ENCODE measurements around the gene PDE6B. TPM values are rescaled to one million over a fixed set of nuclear protein-coding genes. Genes with fewer than 3 reads are reported as not detected.
"Not testable (repeated sequence)": the region's sequence is repeated elsewhere in the genome, so short reads cannot be mapped to it uniquely, and the experiment has no call there.

The PDE6B gene
- total RNA-seq, 1 donor from 2014 or later = 0.83 TPM

DNA sequence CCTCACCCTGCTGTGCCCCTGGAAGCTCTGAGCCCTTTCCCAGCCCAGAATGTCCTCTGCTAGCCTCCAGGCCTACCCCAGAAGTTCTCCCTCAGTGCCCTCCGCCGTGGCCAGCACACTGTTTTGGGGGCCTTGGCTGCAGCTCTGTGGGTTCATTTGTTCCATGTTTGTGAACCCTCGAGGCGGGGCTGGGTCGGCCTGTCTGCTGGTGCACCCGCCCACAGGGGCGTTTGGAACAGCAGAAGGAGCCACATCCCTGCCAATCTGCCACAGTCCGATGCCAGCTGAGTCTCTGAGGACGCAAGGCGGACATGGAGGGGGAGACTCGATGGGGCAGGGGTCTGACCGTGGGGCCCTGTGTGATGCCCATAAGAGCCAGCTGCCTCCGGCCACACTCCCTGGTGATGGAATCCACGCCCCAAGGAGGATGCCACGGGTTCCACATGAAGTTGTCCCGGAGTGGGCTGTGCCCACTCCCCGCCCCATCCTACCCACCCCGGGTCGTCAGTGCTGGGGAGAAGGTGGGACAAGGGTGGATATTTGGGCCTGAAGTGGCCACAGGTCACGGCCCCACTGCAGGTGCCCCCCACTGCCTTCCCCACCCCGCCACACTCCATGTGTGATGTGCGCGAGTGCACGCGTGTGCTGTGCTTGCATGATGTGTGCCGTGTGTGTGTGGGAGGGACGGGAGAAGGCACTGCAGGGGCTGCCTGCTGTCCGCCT is 41.6 kb downstream of the PDE6B start:
- no peak for DNase-seq (ENCODE audit: low spot score)
- no peak for ATAC-seq

DNA sequence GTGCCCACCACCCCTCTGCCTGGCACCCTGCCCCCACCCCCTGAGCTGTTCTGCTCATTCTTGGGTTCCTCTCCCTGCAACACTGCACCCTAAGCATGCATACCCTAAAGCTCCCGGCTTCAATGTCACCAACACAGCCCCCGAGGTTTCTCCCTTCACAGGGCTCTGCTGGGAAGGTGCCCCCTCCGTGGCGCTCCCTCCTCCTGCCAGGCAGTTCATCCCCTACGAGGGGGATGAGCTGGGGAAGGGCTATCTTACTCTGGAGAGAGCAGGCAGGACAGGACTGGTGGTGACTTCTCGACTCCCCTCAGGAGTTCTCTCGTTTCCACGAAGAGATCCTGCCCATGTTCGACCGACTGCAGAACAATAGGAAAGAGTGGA is 42.2 kb downstream of the PDE6B start:
- no peak for DNase-seq (ENCODE audit: low spot score)
- ATAC-seq = no peak

DNA sequence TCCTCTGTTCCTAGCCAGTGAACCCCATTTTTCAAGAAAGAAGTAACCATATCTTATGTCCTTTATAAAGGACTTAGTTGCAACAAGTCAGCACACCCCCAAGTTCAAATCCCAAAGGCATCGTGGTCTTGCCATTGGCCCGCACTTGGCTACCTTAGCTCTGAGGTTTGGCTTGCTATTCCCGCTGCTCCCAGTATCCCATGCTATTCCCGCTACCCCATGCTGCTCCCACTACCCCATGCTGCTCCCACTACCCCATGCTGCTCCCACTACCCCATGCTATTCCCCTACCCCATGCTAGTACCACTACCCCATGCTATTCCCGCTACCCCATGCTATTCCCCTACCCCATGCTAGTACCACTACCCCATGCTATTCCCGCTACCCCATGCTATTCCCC is 42.8 kb downstream of the PDE6B start:
- not testable (repeated sequence) for ATAC-seq; DNase-seq (ENCODE audit: low spot score)

DNA sequence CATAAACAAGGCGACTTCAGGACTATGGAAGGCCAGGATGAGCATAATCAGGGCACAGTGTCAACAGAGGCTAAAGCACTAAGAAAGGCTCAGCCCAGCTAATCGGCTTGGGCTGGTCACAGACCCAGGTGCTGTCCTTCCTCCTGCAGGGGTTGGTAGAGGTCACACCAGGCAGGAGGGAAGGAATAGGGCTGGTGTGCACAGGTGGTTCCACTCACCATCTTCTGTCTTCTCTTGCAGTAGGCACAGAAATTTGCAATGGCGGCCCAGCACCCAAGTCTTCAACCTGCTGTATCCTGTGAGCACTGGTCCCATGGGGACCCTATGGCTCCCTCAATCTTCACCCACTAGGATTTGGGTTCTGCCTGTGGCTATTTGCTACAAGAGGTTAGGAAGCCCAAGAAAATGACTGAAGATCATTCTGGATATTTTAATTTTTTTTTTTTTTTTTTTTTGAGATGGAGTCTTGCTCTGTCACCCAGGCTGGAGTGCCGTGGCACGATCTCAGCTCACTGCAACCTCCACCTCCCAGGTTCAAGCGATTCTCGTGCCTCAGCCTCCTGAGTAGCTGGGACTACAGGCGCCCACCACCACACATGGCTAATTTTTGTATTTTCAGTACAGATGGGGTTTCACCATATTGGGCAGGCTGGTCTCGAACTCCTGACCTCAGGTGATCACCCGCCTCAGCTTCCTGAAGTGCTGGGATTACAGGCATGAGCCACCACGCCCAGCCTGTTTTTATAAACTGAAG is 44.6 kb downstream of the PDE6B start:
- DNase-seq (ENCODE audit: low spot score); ATAC-seq: not testable (repeated sequence)

DNA sequence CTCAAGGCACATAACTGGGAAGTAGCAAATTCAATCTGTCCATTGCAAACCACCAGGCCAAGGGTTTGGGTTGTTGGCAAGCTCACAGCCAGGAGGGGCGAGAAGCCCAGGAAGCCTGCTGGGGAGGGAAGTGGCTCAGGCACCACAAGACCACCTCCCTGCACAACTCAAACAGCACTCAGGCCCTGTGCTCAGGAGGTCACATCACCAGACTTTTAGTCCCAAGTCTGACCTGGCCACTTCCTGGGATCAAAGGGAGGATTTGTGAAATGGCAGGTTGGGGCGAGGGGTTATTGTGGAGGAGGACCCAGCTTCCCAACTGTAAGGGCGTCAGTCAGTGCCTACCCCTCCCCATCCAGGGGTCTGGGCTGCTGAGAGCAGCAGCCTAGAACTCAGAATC is 46.4 kb downstream of the PDE6B start:
- DNase-seq (ENCODE audit: low spot score) (no peak), ATAC-seq (no peak)

DNA sequence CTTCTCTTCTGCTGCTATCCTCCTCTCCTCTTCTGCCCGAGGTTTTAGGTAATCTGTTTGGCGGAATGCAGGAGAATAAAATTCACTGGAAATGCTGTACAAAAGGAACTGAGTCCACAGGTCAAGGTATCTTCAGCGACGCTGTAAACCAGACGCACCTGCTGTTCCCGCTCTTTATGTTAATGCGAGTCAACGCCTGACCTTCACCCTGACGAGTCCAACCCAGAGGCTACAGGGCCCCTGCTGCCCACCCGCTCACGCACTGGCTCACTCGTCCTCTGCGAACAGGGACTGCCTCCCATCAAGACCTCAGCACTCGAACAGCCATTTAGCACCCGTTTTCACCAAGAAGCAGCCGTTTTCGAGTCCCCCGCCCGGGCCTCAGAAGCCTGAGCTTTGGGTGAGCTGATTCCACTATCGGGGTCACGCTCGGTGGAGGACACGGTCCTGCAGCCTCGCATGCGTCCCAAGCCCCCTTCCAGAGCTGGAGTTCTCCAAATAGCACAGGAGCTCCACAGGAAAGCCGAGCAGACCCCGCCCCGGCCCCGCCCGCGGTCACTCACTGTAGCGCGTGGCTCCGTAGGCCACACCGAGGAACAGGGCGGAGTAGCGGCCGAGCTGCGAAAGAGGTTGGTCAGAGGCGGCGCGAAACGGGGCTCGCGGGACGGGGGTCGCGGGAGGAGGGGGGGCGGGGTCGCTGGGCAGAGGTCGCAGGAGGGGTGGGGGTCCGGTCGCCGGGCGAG is 48.1 kb downstream of the PDE6B start:
- peak; percentile 44 for ATAC-seq
- DNase-seq (ENCODE audit: low spot score) = peak; percentile 65

DNA sequence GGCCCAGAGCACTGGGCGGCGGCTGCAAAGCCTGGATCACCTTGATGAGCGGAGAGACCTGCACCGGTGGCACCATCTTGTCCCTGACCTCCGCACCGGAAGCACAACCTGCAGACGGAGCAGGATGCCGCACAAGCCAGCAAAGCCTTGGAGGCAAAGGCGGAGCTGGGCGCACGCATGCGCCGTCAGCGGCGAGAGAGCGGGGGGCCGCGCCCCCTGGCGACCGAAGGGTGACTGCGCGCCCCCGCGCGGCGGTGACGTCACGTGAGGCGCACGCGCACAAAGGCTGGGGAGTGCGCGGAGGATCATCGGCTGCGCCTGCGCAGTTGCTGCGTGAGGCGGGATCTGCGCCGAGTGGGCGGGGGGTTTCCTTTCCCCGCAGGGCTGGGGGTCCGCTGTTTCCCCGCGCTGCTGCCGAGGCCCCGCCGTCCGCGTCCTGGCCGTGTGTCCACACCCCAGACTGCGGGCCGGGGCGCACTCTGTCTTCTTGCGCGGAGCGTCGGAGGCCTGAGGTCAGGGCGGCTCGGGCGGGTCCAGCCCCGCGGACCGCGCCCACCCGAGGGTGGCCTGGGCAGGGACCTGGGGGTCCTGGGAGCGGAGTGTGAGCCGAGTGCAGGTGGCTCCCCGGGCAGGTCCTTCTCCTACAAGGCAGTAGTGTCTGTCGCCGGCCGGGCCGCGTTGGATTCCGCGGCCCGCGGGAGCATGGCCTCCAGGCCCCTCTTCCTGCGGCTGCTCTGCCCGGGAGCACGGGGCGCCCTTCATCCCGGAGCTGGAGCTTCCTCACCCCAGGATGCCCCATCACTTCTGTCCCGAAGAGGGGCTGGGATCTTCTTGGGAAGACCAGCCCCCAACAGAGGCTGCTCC is 49.0 kb downstream of the PDE6B start, which contains the start of the genes ATP5ME and MYL5:
TSS of gene ATP5ME (minus strand) at position 105 of the 864 bp plus-strand sequence. CDS start at position 76, 29 bp downstream.
TSS of gene MYL5 (plus strand) at position 371 of the 864 bp plus-strand sequence. CDS start 3,485 bp downstream, outside the sequence.
- peak; percentile 99 for DNase-seq (ENCODE audit: low spot score)
- ATAC-seq = peak; percentile 92

DNA sequence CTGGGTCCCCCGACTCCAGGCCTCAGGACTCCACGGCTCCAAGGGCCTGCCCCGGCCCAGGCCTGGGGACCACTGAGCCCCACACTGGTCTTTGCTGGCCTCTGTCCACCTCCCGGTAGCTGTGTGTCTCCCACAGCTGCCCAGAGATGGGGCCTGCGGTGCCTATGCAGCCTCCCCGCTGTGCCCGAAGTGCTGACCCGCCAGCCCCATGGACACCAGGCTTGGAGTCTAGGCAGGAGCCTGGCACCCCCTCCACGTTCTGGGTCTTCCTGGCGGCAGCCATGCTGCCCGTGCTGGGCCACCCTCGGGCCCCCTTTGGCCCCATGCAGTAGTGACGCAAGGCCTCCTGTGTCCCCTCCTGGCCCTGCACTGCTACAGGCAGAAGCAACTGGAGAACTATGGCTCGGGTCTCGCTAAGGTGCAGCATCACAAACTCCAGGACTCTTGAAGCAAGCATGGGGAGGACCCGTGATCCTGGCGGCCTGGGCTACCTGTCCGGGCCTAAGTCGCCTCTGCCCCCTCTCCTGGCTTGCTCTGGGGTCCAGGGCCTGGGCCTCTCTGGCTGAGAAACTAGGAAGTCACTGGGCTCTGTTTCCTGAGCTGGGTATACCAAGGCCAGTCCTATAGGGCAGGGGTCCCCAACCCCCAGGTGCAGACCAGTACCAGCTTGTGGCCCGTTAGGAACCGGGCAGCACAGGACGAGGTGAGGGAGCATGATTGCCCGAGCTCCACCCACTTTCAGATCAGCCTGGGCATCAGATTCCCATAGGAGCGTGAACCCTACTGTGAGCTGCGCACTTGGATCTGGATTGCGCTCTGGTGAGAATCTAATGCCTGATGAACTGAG is 49.9 kb downstream of the PDE6B start:
- DNase-seq (ENCODE audit: low spot score) (no peak), ATAC-seq (peak; percentile 1)

DNA sequence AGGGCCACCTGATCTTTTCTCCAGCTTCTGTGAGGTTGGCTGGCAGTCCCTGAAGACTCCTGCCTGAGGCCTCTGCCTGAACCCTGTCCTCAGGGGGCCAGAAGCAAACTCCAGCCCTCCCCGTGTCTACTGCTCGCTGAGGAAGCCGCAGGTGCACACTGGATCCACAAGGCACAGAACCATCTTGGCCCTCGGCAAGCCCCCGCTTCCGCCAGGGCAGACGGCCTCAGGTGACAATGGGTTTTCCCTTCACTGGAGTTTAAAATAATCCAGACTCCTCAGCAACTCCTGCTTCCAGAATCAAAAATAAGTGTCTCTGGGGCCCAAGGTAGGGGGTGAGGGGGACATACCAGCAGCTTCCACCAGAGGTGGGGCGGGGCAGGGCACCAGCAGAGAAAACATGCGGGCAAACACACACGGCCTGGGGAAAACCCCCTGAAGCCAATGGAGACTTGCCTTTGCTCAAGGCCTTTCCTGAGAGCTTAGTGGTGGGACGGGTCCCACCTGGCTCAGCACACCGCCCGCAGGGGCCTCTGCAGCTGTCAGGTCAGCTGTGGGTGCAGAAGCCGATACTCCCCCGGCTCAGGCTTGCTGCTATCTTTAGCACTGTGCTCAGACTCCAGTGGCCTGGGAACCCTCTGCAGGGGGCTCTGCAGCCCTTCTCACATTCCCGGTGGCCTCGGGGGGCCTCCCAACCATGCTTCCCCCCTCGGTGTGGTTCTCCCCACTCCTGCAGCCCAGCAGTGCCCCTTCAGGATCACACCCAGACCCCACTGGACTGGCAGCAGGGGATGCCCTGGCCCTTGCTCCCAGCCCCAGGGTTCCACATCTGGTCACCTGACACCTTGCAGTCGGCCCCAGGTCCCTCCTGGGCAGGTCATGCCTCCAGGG is 50.9 kb downstream of the PDE6B start:
- ATAC-seq (no peak), DNase-seq (ENCODE audit: low spot score) (no peak)

DNA sequence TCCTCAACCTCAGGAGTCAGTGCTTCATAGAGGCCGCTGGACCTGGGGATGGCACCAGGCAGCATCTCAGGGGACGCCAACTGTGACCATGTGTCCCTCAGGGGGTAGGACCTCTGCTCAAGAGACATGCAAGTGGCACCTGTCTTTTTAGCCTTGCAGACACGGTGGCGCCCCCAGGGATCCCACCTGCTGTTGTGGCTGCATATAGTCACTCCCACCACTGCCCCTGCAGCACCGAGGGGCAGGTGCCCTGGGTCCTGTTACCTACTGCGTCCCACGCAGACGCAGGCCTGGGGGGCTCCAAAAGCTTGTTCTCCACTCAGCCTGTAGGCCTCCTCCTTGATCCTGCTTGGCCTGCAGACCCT is 51.5 kb downstream of the PDE6B start:
- DNase-seq (ENCODE audit: low spot score) (no peak), ATAC-seq (no peak)

DNA sequence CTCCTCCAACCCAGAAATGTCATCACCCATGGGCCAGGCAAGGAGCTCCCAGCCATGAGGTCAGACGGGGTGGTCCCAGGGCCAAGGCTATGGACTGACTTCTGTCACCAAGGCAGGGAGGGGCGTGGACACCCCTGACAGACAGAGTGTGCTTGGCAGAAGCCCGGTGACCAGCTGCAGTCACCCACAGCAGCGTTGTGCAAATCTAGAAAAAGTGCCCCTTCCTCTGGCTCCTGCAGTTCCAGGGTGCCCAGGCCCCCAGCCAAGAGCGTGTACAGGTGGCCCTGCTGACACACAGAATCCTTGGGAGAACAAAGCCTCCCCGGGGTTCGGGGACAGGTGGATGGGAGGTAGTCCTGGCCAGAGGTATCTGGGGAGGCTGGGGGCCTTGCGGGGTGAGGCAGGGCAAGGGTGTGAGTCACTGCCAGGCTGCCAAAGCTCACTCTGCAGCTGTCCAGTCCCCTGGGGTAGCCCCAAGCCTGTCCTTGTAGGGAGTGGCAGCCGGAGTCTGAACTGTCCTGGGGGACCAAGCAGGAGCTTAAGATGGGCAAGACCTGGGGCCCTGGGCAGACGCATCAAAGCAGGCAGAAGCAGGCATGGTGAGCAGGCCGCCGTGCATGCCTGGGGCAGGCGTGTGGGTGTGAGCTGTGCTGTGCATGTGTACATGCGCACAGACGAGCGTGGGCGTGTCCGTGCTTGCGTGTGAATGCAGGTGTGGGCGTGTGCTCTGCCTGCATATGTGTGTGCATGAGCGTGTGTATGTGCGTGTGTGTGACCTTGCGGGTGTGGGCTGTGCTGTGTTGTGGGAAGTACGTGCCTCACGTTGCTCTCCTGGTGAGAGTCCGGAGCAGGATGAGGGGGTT is 52.3 kb downstream of the PDE6B start:
- no peak for DNase-seq (ENCODE audit: low spot score)
- ATAC-seq = no peak

DNA sequence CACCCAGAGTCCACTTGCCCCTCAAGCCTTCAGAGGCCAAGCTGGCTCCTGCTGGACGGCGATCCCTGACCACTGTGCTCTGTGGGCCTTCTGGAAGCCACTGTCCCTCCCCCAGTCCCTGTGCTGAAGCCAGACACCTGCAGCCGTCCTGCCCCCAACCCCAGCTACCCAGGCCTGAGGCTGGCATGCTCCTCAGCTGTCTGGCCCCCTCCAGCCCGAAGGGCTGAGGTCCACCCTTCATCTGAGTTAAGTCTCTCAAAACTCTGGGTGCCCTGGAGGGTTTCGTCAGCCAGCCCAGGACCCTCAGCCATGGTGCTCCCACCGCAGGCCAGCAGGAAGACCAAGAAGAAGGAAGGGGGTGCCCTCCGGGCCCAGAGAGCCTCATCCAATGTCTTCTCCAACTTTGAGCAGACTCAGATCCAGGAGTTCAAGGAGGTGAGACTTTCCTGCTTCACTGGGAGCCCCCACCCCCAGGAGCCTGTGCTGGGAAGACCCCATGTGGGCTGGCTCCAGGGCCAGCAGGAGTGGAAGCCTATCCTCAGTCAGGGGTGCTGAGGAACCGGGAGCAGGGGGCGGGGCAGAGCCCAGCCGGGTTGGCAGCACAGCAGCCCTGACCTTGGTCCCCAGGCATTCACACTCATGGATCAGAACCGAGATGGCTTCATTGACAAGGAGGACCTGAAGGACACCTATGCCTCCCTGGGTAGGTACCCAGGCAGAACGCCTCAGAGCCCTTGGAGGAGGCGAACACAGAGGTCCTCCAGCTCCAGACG is 53.1 kb downstream of the PDE6B start:
- no peak for DNase-seq (ENCODE audit: low spot score)
- ATAC-seq = no peak

DNA sequence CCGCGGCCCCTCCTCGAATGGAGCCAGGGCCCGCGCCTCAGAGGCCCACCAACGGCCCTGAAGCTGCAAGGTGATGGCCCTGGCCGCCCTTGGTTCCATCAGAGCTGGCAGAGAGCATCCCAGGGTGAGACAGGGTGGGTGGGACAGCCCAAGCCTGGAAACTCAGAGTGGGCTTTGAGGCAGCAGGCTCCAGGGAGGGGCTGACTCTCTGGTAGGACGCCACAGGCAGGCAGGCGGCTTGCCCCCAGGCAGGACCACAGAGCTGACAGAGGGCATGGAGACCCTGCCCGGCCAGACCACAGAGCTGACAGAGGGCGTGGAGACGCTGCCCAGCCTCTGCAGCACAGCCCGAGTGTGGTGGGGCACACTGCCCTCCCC is 53.7 kb downstream of the PDE6B start:
- no peak for ATAC-seq
- DNase-seq (ENCODE audit: low spot score) = no peak

DNA sequence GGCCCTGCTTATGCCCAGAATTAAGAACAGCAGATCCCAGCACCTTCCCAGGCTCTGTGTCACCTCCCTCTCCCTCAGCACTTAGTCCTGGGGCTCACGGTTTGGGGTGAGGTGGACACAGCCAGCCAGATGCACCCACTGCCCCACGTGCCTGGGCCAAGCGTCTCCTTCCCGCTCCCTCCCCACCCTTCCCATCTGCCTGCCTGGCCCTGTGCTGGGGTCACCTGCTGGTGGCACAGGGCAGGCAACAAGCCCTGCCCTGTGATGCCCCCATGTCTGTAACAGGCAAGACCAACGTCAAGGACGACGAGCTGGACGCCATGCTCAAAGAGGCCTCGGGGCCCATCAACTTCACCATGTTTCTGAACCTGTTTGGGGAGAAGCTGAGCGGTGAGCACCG is 54.3 kb downstream of the PDE6B start:
- no peak for ATAC-seq
- DNase-seq (ENCODE audit: low spot score) = no peak

DNA sequence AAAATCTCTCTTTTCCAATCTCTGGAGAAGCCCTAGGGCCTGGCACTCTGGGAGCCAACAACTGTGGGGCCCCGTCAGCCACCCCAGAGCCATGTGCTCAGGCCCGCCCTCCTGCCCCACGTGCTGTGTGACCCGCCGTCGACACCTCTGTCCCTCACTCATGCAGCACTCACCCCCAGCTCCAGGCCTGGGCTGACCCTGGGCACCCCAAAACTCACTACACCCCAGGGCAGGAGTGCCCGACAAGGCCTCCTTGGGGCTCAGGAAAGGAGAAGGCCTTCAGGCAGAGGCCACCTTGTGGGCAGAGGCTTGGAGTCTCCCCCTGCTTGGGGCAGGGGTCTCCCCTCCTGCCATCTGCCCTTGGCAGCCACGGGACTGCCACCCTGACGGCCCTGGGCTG is 54.7 kb downstream of the PDE6B start:
- ATAC-seq (no peak), DNase-seq (ENCODE audit: low spot score) (no peak)

DNA sequence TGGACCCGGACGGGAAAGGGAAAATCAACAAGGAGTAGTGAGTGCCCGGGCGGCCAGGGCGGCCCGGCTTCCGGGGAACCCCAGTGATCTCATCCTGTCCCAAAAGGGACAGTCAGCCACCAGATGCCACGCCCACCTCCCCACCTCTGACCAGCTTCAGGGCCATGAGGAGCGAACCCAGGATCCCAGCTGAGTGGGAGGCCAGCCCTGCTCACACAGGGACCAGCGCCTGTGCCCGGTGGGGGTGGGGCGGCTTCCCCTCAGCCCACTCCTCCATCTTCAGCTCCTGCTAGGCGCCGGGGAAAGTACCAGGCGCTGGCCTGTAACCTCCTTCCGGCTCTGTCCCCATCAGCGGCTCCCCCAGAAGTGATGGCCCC is 55.2 kb downstream of the PDE6B start:
- ATAC-seq = no peak
- DNase-seq (ENCODE audit: low spot score) = no peak

All from left lobe of liver (tissue), 2 donors.